Fibroblast of peridontal ligament (primary cell): ENCODE measurements around the gene NEB.

Experiments used
- DNase-seq: peaks from one replicate; pipeline ENCODE4 v3.0.0-alpha.2; 2010; ENCODE audit errors: extremely low read depth

NEB gene

GRCh38 chr2:151733771-151734672 is at the start of gene NEB:
Gene NEB, minus strand, starts transcription at chr2:151734476. Its CDS starts 1,320 bp downstream, at chr2:151733156.
- no peak for DNase-seq

GRCh38 chr2:151783133-151783520 is 48.9 kb upstream of the NEB start:
- DNase-seq, result no peak

GRCh38 chr2:151782378-151783132 is 48.3 kb upstream of the NEB start:
- no peak for DNase-seq

GRCh38 chr2:151781642-151782041 is 47.4 kb upstream of the NEB start:
- no peak for DNase-seq

GRCh38 chr2:151780938-151781337 is 46.7 kb upstream of the NEB start:
- DNase-seq, result no peak

- DNase-seq, result no peak
These were observed 43.7 kb upstream of the NEB start for GRCh38 chr2:151777935-151778334.

- DNase-seq, result no peak
These were observed 43.2 kb upstream of the NEB start for GRCh38 chr2:151777487-151777886.

- no peak for DNase-seq
These were observed 42.1 kb upstream of the NEB start for GRCh38 chr2:151776367-151776766.

- DNase-seq, result no peak
These were observed 40.9 kb upstream of the NEB start for GRCh38 chr2:151775057-151775740.

GRCh38 chr2:151774506-151774905 is 40.2 kb upstream of the NEB start:
- peak; percentile 64 for DNase-seq

- peak; percentile 22 for DNase-seq
These were observed 37.5 kb upstream of the NEB start for GRCh38 chr2:151771599-151772358.

GRCh38 chr2:151770995-151771394 is 36.7 kb upstream of the NEB start:
- no peak for DNase-seq

GRCh38 chr2:151769606-151770005 is 35.3 kb upstream of the NEB start:
- DNase-seq, result no peak

- no peak for DNase-seq
These were observed 33.3 kb upstream of the NEB start for GRCh38 chr2:151767536-151767935.

- DNase-seq, result no peak
These were observed 32.3 kb upstream of the NEB start for GRCh38 chr2:151766437-151767153.

- no peak for DNase-seq
These were observed 31.6 kb upstream of the NEB start for GRCh38 chr2:151765760-151766410.

GRCh38 chr2:151762694-151763093 is 28.4 kb upstream of the NEB start:
- DNase-seq, result peak; percentile 72

GRCh38 chr2:151761687-151762086 is 27.4 kb upstream of the NEB start:
- DNase-seq, result no peak

- no peak for DNase-seq
These were observed 26.9 kb upstream of the NEB start for GRCh38 chr2:151761193-151761592.

- no peak for DNase-seq
These were observed 25.9 kb upstream of the NEB start for GRCh38 chr2:151760139-151760650.
